ENCODE results near the gene CHIC2. TPM values are rescaled to one million over a fixed set of nuclear protein-coding genes. Genes with fewer than 3 reads are reported as not detected.

CHIC2 gene
- total and polyA plus RNA-seq, 2 of the 4 experiments (the other 2 are of a cell fraction): 20.4 to 26.3 TPM

DNA sequence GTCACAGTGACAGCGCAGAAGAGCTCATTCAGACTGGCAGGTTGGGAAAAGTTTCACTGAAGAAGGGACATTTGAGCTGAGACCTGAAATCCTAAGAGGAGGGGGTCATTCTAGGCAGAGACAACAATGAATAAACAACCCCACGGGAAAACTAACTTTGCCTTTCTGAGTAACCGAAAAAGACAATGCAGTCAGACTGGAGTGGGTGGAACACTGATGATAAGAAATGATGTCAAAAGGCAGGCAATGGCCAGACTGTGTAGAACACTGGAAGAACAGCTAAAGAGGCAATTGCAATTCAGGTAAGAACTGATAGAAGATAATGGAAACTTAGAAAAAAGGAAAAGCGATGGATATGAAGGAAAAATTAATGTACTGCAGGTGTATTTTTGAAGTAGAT is 73.8 kb downstream of the CHIC2 start:
- no peak overlapping the region for H3K18ac ChIP-seq (ENCODE audit: low read depth, low read length)
- in situ Hi-C loops (cut with MboI; ENCODE audit: low sequenced_read_pairs) (no loop called here), dilution Hi-C loops (cut with HindIII; ENCODE audit: low sequenced_read_pairs, unreplicated experiment) (no loop called here), intact Hi-C loops (cut with micrococcal nuclease) (no loop called here)
- whole genome bisulfite sequencing, 2 experiments (ENCODE audit: extremely low coverage in 2 of 2, insufficient read length in 1 of 2): 90 to 100% methylated on average over 1 to 2 of the region's 4 CpGs
- H2AK9ac ChIP-seq (replicated peaks; ENCODE audit: low read depth, low read length, poor library complexity): no peak overlapping the region
- ATAC-seq (ENCODE audit: low read depth): no peak
- no peak overlapping the region for H3K9ac ChIP-seq (ENCODE audit: low read depth, low read length)
- H3K4me1 ChIP-seq (ENCODE audit: control insufficient read depth, insufficient read depth, low read length): peaks cover 3% of the 10 kb centered on the region; the same call in 1 of the 2 replicates
- no TSS peak for BruUV-seq (replicated peaks)
- H2AFZ ChIP-seq (replicated peaks; ENCODE audit: low read length, poor library complexity): no peak overlapping the region
- no peaks in the 10 kb centered on the region for H3K27me3 ChIP-seq (ENCODE audit: control insufficient read depth, insufficient read depth, low read length)
- peaks cover 7 to 30% of the 10 kb centered on the region in 2 experiments; a peak in 2 of 4 replicates for H3K79me1 ChIP-seq (ENCODE audit: low read depth in 1 of 2, low read length in 2 of 2)
- H2AK5ac ChIP-seq (ENCODE audit: low read depth, low read length): no peak overlapping the region
- no peak overlapping the region for H2BK5ac ChIP-seq (ENCODE audit: low read depth, low read length, poor library complexity, severe bottlenecking)
- H3K27ac ChIP-seq (ENCODE audit: insufficient read depth, low read length): no peak overlapping the region
- H4K20me1 ChIP-seq (ENCODE audit: insufficient read depth, low read length): no peaks in the 10 kb centered on the region
- no peak overlapping the region for H3K4me3 ChIP-seq (ENCODE audit: insufficient read depth, low read depth, low read length)
- POLR2A ChIA-PET (ENCODE audit: unreplicated experiment): no interaction called here
- H2BK20ac ChIP-seq (ENCODE audit: low read depth, low read length): no peak overlapping the region
- H2BK120ac ChIP-seq (ENCODE audit: low read depth, low read length): no peak overlapping the region
- no peak overlapping the region for H3K23ac ChIP-seq (ENCODE audit: low read depth, low read length)
- H4K8ac ChIP-seq (ENCODE audit: low read depth in 2 of 2, low read length in 2 of 2): no peak overlapping the region
- TF ChIP-seq FOS (IDR thresholded peaks at IDR 0.05; ENCODE audit: low read depth, low read length) (no peak), POLR2A (IDR thresholded peaks at IDR 0.05; ENCODE audit: low read depth, low read length) (no peak), CHD1 (IDR thresholded peaks at IDR 0.05; ENCODE audit: low read depth, low read length) (no peak)
- peaks cover 10% of the 10 kb centered on the region; the same call in 1 of the 2 replicates for H3K9me1 ChIP-seq (ENCODE audit: insufficient read depth, low read length)
- peak; percentile 40 for DNase-seq
- no peak overlapping the region for H4K91ac ChIP-seq (ENCODE audit: insufficient read depth, low read depth, low read length)
- H3K4me2 ChIP-seq (ENCODE audit: low read depth, low read length): no peak overlapping the region
- H4K5ac ChIP-seq (ENCODE audit: low read depth, low read length): no peak overlapping the region
- CTCF ChIA-PET: no interaction called here
- no peak overlapping the region for H3K4ac ChIP-seq (ENCODE audit: low read depth, low read length)
- no peaks in the 10 kb centered on the region for H3K9me3 ChIP-seq (ENCODE audit: control insufficient read depth, insufficient read depth, low read length)
- 0 out of 2 replicates have a peak, but pooled peaks cover 1% of the 10 kb centered on the region for H3K36me3 ChIP-seq (ENCODE audit: control insufficient read depth, insufficient read depth, low read length)
- H2BK15ac ChIP-seq (ENCODE audit: low read depth, low read length): no peak overlapping the region
- no peak overlapping the region for H3K14ac ChIP-seq (replicated peaks; ENCODE audit: low read depth, low read length)
- H3K56ac ChIP-seq (ENCODE audit: extremely low read depth, insufficient read depth, low read length): no peak overlapping the region
